AG04449 (cell line): Measurements from ENCODE around the gene PLA2G2D.

Source experiments
- CTCF ChIA-PET: fragments of 350-600 bp; formaldehyde crosslinking; extraction: SDS; loops from one replicate; lab custom pipeline; 2021; ENCODE audit warnings: antibody characterized with exemption; lab: Yijun Ruan, JAX
- POLR2A ChIA-PET: fragments of 400-600, 350-600 bp; formaldehyde crosslinking; extraction: SDS; loops from one replicate; lab custom pipeline; 2020; ENCODE audit warnings: antibody characterized with exemption, inconsistent platforms; lab: Yijun Ruan, JAX
- DNase-seq: peaks from one replicate; pipeline ENCODE4 v3.0.0-alpha.2; 2010; ENCODE audit warnings: low read depth, low spot score
- H3K4me3 ChIP-seq: 2 replicates; pipeline ENCODE4 v1.5.1; 2011; ENCODE audit warnings: low read depth, mild to moderate bottlenecking, control low read depth, low read length
- TF ChIP-seq, protein P1 (sequence below): IDR thresholded peaks from one replicate; pipeline ENCODE4 v1.5.1; 2011; ENCODE audit warnings: mild to moderate bottlenecking, moderate library complexity, low read length, control low read depth, inconsistent platforms; ENCODE audit not compliant: insufficient read depth; ENCODE audit errors: missing control alignments

The PLA2G2D gene

DNA sequence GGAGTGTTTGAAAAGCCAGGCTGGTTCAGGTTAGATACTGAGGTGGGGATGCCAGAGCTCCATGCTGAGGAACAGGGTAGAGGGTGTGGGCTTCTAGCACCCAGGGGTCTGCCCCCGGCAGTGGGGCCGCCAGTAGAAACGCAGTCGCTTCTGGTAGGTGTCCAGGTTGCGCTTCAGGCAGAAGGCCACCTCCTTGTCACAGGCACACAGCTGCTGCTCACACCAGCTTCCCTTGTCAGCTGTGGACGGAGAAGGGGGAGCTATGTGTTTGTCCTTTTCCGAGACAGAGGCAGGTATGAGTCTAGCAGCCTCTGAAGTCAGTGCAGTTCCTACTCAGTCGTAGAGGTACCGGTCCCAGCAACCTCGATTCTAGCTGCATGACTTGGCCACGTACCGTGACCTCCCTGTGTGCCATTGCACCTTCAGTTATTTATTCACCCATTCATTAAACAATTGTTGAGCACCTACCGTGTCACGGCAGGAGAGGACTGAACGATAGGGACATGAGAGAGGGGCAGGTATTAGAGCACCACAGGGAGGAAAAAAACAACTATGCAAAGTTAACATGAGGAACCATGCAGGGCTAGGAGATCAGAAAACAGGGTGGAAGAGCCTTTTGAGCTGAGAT, 5.2 kb downstream of the PLA2G2D start:
- CTCF ChIA-PET = interaction anchor here (0.6 to 1.4 kb wide), 4 partner anchors 10 to 196 kb away, joined by 3 to 4 read pairs (median 4); no protein-coding TSS in a partner anchor
- no peak for DNase-seq
- POLR2A ChIA-PET = no interaction called here

DNA sequence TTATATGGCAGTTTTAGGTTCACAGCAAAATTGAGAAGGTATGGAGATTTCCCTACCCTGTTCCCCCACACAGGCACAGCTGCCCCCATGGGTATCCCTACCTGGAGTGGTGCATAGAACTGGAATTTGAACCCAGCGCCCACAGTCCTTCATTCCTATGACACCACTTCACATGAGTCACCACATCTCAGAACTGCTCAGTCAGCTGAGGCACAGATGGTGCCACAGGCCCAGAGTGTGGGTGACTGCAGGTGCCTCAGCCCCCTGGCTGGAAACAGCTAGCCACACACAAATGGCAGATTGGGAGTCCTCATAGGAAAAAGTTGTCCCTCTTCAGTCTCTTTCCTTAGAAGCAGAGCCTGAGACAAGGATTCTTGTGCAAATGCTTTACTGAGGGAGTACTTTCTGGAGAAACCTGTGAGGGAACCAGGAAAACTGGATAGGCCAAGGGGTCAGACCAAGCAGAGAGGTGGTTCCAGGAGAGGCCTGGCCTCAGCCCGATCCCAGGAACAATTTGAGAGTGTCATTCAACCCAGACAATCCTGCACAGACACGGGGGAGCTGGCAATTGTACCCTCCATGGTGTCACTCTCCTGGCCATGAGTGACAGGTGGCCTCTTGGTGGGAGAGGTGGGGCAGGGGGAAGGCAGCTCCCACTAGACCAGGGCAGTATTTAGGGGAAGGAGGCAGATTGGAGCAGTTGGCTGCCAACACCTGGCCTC, 6.9 kb downstream of the PLA2G2D start:
- ChIA-PET POLR2A (no interaction called here), CTCF (interaction anchor here (1.4 kb wide), 1 partner anchor 83 kb away, joined by 3 read pairs; no protein-coding TSS in a partner anchor)
- no peak overlapping the region for H3K4me3 ChIP-seq
- TF ChIP-seq, protein P1, sequence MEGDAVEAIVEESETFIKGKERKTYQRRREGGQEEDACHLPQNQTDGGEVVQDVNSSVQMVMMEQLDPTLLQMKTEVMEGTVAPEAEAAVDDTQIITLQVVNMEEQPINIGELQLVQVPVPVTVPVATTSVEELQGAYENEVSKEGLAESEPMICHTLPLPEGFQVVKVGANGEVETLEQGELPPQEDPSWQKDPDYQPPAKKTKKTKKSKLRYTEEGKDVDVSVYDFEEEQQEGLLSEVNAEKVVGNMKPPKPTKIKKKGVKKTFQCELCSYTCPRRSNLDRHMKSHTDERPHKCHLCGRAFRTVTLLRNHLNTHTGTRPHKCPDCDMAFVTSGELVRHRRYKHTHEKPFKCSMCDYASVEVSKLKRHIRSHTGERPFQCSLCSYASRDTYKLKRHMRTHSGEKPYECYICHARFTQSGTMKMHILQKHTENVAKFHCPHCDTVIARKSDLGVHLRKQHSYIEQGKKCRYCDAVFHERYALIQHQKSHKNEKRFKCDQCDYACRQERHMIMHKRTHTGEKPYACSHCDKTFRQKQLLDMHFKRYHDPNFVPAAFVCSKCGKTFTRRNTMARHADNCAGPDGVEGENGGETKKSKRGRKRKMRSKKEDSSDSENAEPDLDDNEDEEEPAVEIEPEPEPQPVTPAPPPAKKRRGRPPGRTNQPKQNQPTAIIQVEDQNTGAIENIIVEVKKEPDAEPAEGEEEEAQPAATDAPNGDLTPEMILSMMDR = no peak
- DNase-seq = no peak

More for the DNA sequence above, 5.2 kb downstream of the PLA2G2D start:
- TF ChIP-seq, protein P1 = no peak
- H3K4me3 ChIP-seq = no peak overlapping the region

DNA sequence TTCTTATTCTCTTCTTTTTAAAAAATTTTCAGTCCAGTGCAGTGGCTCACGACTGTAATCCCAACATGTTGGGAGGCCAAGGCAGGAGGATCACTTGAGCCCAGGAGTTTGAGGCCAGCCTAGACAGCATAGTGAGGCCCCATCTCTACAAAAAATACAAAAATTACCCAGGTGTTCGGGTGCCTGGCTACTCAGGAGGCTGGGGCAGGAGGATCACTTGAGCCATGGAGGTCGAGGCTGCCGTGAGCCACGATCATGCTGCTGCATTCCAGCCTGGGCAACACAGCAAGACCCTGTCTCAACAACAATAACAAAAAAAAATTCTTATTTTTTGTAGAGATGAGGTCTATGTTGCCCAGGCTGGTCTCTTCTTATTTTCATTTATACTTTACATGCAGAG, 7.9 kb downstream of the PLA2G2D start:
- CTCF ChIA-PET = no interaction called here
- no peak for DNase-seq
- POLR2A ChIA-PET = no interaction called here
- no peak overlapping the region for H3K4me3 ChIP-seq
- TF ChIP-seq, protein P1 = no peak

DNA sequence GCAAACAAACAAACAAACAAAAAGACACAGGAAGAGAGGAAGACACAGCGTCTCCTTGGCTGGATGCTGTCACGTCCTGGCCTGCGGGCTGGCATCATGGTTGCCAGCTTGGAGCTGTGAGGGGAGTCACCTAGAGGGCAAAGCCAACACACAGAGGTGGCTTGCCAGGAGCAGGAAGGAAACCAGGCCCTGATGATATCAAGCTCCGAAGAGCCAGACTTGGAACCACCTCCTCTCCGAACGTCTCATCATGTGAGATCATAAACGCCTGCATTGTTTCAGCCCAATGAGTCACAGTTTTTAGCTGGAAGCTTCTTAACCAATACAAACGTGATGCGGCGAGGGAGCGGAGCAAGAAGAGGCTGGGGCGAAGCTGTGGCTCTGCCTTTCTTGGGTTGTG, 8.7 kb downstream of the PLA2G2D start:
- DNase-seq = no peak
- H3K4me3 ChIP-seq = no peak overlapping the region
- TF ChIP-seq, protein P1 = no peak
- CTCF ChIA-PET = interaction anchor here (0.8 to 1.2 kb wide), 2 partner anchors 9 to 85 kb away, joined by 3 read pairs; no protein-coding TSS in a partner anchor
- POLR2A ChIA-PET = no interaction called here

DNA sequence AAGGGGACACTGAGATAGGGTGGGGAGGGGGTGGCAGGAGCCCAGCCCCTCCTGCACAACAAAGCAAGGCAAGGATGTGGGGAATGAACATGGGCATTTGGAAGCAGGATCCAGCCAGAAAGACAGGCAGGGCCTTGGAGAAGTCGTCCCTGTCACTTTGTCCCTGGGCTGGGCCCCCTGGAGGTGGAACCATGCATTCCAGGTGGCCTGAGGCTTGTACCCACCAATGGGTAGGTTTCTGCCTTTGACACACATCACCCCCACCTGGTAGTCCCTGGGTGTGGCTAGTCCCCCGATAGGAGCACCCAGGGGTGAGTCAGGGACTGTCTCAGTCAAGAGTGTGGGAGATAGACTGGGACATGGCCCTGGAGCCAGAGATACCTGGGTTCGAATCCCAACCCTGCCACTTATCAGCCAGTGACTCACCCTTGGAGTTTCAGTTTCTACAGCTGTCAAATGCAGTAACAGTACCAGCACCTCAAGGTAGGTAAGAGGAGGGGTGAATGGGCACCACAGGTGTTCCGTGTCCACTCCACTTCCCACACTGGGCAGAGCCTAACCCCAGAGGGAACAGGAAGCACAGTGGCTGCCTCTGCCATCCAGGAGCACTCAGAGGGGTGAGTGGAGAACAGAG, 10.0 kb downstream of the PLA2G2D start:
- ChIA-PET POLR2A (no interaction called here), CTCF (interaction anchor here (1.2 kb wide), 1 partner anchor 8 kb away, joined by 3 read pairs; no protein-coding TSS in a partner anchor)
- DNase-seq = no peak
- TF ChIP-seq, protein P1 = no peak
- H3K4me3 ChIP-seq = no peak overlapping the region
